A549 (cell line): ENCODE results near the gene FGFR2. TPM values are rescaled to one million over a fixed set of nuclear protein-coding genes. Genes with fewer than 3 reads are reported as not detected.

Experiments
- ATAC-seq, 2 experiments: fragments of 200-7000 bp in 1 of 2; fragments of >200 bp in 1 of 2; cut with Nextera tagmentation in 1 of 2; cut with Tn5 transposase in 1 of 2; 3 replicates each; pipeline versions ENCODE4 v1.8.0 to v1.9.1; 2018 to 2020; ENCODE audit warnings: mild to moderate bottlenecking in 1 of 2, moderate library complexity in 1 of 2
- CTCF ChIA-PET: fragments of 300-600 bp; sonication (Branson Sonifier 250); formaldehyde crosslinking; extraction: SDS; loops from one replicate; lab custom pipeline; 2021; ENCODE audit warnings: antibody characterized with exemption, inconsistent platforms; lab: Yijun Ruan, JAX
- POLR2A ChIA-PET: fragments of 350-600 bp; formaldehyde crosslinking; extraction: SDS; loops from one replicate; lab custom pipeline; 2021; ENCODE audit warnings: antibody characterized with exemption, inconsistent platforms; lab: Yijun Ruan, JAX
- DNase-seq, 2 experiments: peaks; one replicate each; pipeline versions ENCODE4 v3.0.0 to v3.0.0-alpha.2; 2011 to 2016; ENCODE audit warnings: low read depth in 1 of 2, low spot score in 1 of 2
- FAIRE-seq: peaks from 2 replicates; lab custom pipeline; 2011; peaks lifted over from hg19 to GRCh38; lab: Jason Lieb, UNC
- H3K27ac ChIP-seq, 2 experiments: fragments of >200 bp; sonication (Bioruptor Twin); formaldehyde crosslinking; 3 replicates each; pipeline ENCODE4 v1.5.1; 2016 to 2017
- H3K4me1 ChIP-seq: fragments of >200 bp; sonication (Bioruptor Twin); formaldehyde crosslinking; 3 replicates; pipeline ENCODE4 v1.6.1; 2016
- H3K4me2 ChIP-seq: fragments of >200 bp; sonication (Bioruptor Twin); formaldehyde crosslinking; 3 replicates; pipeline ENCODE4 v1.6.1; 2016
- H3K4me3 ChIP-seq: fragments of >200 bp; sonication (Bioruptor Twin); formaldehyde crosslinking; 3 replicates; pipeline ENCODE4 v1.5.1; 2016
- H3K9me3 ChIP-seq: fragments of >200 bp; sonication (Bioruptor Twin); formaldehyde crosslinking; 3 replicates; pipeline ENCODE4 v1.6.1; 2016
- ELK1 ChIP-seq: fragments of 150-350 bp; IDR thresholded peaks from 2 replicates; pipeline ENCODE4 v1.6.1; 2014; ENCODE audit warnings: low read depth, mild to moderate bottlenecking, low read length
- FOSL2 ChIP-seq, 2 experiments: fragments of 450-650 bp in 1 of 2; fragments of >200 bp in 1 of 2; sonication (Bioruptor Twin) in 1 of 2; formaldehyde crosslinking; IDR thresholded peaks; 2 replicates each; pipeline versions ENCODE4 v1.5.0 to v1.6.1; 2016 to 2020; ENCODE audit warnings: mild to moderate bottlenecking in 1 of 2, moderate library complexity in 1 of 2
- GATA3 ChIP-seq: IDR thresholded peaks from 2 replicates; pipeline ENCODE4 v1.6.1; 2012; ENCODE audit warnings: borderline replicate concordance
- HEYL ChIP-seq: fragments of 250-450 bp; sonication (Bioruptor Pico); IDR thresholded peaks from 2 replicates; pipeline ENCODE4 v1.8.0; 2021; ENCODE audit warnings: mild to moderate bottlenecking, moderate library complexity
- HOXA7 ChIP-seq: fragments of 250-450 bp; sonication (Bioruptor Pico); IDR thresholded peaks from 2 replicates; pipeline ENCODE4 v1.5.0; 2020; ENCODE audit warnings: mild to moderate bottlenecking, moderate library complexity
- JUNB ChIP-seq: fragments of >200 bp; sonication (Bioruptor Twin); formaldehyde crosslinking; IDR thresholded peaks from 2 replicates; pipeline ENCODE4 v1.6.1; 2016
- KDM1A ChIP-seq: fragments of 200-600 bp; sonication (generic); IDR thresholded peaks from 2 replicates; pipeline ENCODE4 v1.6.1; 2016; ENCODE audit warnings: low read depth, mild to moderate bottlenecking
- KDM5A ChIP-seq: fragments of 200-600 bp; sonication (generic); IDR thresholded peaks from 2 replicates; pipeline ENCODE4 v1.6.1; 2016; ENCODE audit warnings: antibody characterized with exemption, mild to moderate bottlenecking
- POLR2A ChIP-seq: IDR thresholded peaks from 2 replicates; pipeline ENCODE4 v1.6.1; 2012; ENCODE audit warnings: mild to moderate bottlenecking, low read length
- RNF2 ChIP-seq: fragments of 200-600 bp; sonication (generic); IDR thresholded peaks from 2 replicates; pipeline ENCODE4 v1.6.1; 2016; ENCODE audit warnings: low read depth, mild to moderate bottlenecking, antibody characterized with exemption, moderate library complexity, borderline replicate concordance
- ZC3H11A ChIP-seq: fragments of 450-650 bp; IDR thresholded peaks from 2 replicates; pipeline ENCODE4 v1.6.1; 2014; ENCODE audit warnings: antibody characterized with exemption, mild to moderate bottlenecking
- WGBS: methylation state at CpG from one replicate; pipeline ENCODE4 v1.1.6; 2017; ENCODE audit errors: missing lambda C conversion rate; 5-methylcytosine and 5-hydroxymethylcytosine counted together
- polyA plus RNA-seq, 4 experiments: library from polyadenylated mRNA; depleted of rRNA in 3 of 4; stranded (reverse); fragments of >200 nt; fragmentation: RNase III in 1 of 4; extraction: RNeasy Plus Mini Kit Qiagen cat#74134 plus additional on column Dnase treatment in 1 of 4; gene quantifications; 2 replicates in 3 of 4; 3 replicates in 1 of 4; pipeline ENCODE4 v1.2.3, GENCODE V29; 2011 to 2017
- TF ChIP-seq, protein P1 (sequence below): fragments of 200-600 bp; sonication (generic); IDR thresholded peaks from 2 replicates; pipeline ENCODE4 v1.6.1; 2016; ENCODE audit warnings: antibody characterized with exemption, mild to moderate bottlenecking, moderate library complexity
- TF ChIP-seq, protein P2 (sequence below): fragments of 450-650 bp; IDR thresholded peaks from 2 replicates; pipeline ENCODE4 v1.6.1; 2014; ENCODE audit warnings: antibody characterized with exemption

FGFR2 gene
- polyA plus RNA-seq, 2 of the 4 experiments (the other 2 are of a cell fraction): 0.16 to 0.22 TPM

- TF ChIP-seq, protein P1, sequence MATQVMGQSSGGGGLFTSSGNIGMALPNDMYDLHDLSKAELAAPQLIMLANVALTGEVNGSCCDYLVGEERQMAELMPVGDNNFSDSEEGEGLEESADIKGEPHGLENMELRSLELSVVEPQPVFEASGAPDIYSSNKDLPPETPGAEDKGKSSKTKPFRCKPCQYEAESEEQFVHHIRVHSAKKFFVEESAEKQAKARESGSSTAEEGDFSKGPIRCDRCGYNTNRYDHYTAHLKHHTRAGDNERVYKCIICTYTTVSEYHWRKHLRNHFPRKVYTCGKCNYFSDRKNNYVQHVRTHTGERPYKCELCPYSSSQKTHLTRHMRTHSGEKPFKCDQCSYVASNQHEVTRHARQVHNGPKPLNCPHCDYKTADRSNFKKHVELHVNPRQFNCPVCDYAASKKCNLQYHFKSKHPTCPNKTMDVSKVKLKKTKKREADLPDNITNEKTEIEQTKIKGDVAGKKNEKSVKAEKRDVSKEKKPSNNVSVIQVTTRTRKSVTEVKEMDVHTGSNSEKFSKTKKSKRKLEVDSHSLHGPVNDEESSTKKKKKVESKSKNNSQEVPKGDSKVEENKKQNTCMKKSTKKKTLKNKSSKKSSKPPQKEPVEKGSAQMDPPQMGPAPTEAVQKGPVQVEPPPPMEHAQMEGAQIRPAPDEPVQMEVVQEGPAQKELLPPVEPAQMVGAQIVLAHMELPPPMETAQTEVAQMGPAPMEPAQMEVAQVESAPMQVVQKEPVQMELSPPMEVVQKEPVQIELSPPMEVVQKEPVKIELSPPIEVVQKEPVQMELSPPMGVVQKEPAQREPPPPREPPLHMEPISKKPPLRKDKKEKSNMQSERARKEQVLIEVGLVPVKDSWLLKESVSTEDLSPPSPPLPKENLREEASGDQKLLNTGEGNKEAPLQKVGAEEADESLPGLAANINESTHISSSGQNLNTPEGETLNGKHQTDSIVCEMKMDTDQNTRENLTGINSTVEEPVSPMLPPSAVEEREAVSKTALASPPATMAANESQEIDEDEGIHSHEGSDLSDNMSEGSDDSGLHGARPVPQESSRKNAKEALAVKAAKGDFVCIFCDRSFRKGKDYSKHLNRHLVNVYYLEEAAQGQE: no peak
- TF ChIP-seq, protein P2, sequence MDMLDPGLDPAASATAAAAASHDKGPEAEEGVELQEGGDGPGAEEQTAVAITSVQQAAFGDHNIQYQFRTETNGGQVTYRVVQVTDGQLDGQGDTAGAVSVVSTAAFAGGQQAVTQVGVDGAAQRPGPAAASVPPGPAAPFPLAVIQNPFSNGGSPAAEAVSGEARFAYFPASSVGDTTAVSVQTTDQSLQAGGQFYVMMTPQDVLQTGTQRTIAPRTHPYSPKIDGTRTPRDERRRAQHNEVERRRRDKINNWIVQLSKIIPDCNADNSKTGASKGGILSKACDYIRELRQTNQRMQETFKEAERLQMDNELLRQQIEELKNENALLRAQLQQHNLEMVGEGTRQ: no peak
- TF ChIP-seq FOSL2 (IDR thresholded peaks at IDR 0.05) (no peak), FOSL2 (CRISPR knock-in tag; IDR thresholded peaks at IDR 0.05) (no peak), JUNB (no peak), HOXA7 (CRISPR knock-in tag) (no peak), ZC3H11A (no peak)
These were observed 13.3 kb upstream of the FGFR2 start (continued) for GRCh38 chr10:121611393-121612159.

- POLR2A ChIA-PET: interaction anchor here (0.5 kb wide), 1 partner anchor 225 kb away, joined by 7 read pairs; no protein-coding TSS in a partner anchor
- H3K9me3 ChIP-seq: no peaks in the 10 kb centered on the region
- TF ChIP-seq POLR2A: no peak
- H3K4me2 ChIP-seq: no peak overlapping the region
- H3K4me3 ChIP-seq: no peak overlapping the region
- CTCF ChIA-PET: interaction anchor here (2.0 kb wide), 1 partner anchor 51 kb away, joined by 4 read pairs; no protein-coding TSS in a partner anchor
- FAIRE-seq (no peak), DNase-seq (no peak), ATAC-seq (no peak)
- WGBS: 85% methylated on average over 7 of the region's 7 CpGs
- 0 out of 3 replicates have a peak, but pooled peaks cover 4% of the 10 kb centered on the region for H3K4me1 ChIP-seq
- H3K27ac ChIP-seq: peak overlapping the region; percentile 17 to 24; a peak in 2 of 6 replicates
These were observed 12.6 kb upstream of the FGFR2 start for GRCh38 chr10:121610798-121611323.

- WGBS: 68% methylated on average over 16 of the region's 17 CpGs
- Histone ChIP-seq H3K4me3 (no peak overlapping the region), H3K9me3 (no peaks in the 10 kb centered on the region), H3K27ac (no peak overlapping the region), H3K4me2 (no peak overlapping the region), H3K4me1 (0 out of 3 replicates have a peak, but pooled peaks cover 4% of the 10 kb centered on the region)
- ATAC-seq (no peak), FAIRE-seq (no peak), DNase-seq (no peak)
- ChIA-PET POLR2A (no interaction called here), CTCF (interaction anchor here (0.5 to 3.2 kb wide), 24 partner anchors 9 to 803 kb away, joined by 3 to 25 read pairs (median 4); no protein-coding TSS in a partner anchor)
- TF ChIP-seq KDM1A: no peak
- no peak for TF ChIP-seq GATA3
- TF ChIP-seq HEYL (CRISPR knock-in tag): no peak
- TF ChIP-seq POLR2A: no peak
- no peak for TF ChIP-seq ELK1
- TF ChIP-seq RNF2: no peak
- TF ChIP-seq KDM5A: no peak
These were observed 11.5 kb upstream of the FGFR2 start for GRCh38 chr10:121609426-121610380.
